ENCODE measurements around the gene PLEKHA3.
A peak's percentile ranks its signal among the peaks of the same experiment; 100 is the strongest.

PLEKHA3 gene

DNA sequence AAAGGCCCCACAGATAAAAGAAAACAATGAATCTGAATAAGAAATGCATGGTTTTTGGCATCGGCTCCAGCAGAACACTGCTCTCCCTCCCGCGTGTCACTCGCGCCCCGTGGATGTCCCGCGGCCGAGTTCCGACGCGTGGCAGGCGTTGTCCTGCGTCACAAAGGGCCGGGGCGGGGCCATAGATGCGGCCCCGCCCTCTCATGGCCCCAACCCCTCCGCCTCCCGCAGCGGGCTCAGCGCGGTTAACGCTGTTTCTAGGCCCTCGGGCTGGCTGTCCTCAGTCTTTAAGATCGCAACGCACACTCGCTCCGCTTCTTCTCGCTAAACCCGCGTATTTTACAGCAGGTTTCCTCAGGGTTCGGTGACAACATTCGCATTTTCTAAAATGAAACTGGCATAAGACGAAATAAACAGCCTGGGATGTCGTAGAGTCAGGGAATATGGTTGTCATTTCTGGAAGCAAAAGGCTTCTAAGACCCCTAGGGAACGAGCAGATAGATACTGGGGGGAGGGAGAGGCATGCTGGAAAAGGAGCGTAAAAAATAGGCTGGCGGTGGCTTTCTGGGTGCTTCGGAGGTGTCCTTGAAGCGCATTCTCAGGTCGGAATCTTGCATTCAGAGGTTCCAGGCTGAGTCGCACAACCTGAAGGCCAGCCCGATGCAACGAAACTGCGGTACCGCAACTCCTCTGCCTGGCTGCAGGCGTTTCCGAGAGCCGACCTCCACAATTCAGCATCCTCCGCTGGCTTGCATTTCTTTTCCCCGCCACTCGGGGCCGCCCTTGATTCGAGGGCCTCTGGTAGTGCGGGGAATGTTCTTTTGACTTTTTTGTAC, 1.6 kb upstream of the PLEKHA3 start, which contains the start of gene FKBP7:
Gene FKBP7 (minus strand): TSS at position 162 of the 836 bp plus-strand sequence. CDS start 101 bp downstream, at position 61.
- peak; percentile 82 for DNase-seq (ENCODE audit: low spot score)

DNA sequence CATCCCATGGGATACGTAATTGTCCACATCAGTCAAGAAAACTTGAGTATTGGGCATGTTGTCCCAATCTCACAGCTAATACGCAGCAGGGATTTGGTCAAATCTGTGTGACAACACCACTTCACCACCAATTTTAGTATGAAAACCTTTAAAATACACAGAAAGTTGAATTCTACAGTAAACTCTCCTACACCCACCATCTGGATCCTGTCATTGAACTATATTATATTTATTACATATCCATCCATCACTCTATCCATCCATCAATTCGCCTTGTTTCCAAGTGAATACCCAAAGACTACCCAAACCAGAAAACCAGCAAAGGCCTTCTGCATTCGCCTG, 1.0 kb upstream of the PLEKHA3 start:
- no peak for DNase-seq (ENCODE audit: low spot score)

DNA sequence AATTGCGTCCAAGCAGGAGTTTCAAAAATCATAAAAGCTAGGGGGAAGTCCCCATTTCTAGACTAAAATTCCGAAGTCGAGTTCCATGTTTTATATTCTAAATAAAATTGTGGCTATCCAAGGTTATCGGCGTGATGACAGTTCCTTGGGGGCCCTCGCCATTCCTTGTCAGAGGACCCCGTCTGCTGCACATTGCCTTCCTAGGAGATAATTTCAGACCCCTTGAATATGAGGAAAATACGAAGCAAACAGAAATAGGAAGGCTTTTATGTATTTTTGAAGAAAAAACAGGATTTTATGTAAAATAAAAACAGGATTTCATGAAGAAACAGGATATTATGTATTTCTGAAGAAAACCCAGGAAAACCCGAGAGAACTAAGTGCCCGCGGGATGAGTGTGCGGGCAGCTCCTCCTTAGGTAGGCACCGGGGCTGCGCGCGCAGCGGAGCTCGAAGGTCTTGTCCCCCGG, 465 bp upstream of the PLEKHA3 start:
- DNase-seq (ENCODE audit: low spot score) = no peak

DNA sequence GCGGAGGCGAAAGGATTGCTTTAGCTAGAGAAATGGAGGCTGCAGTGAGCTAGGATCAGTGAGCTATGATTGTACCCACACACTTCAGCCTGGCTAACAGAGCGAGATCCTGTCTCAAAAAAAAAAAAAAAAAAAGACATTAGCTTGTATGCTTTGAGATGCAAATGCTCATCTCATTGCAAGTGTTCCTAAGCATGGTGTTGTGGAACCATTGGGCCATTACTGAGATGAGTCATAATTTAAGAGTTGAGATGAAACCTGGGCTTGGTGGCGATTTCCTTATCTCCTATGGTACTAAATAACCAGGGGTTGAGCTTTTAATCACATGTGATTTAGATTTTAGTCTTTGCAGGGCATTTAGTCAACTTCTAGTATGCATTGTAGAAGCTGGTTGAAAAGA, 2.2 kb downstream of the PLEKHA3 start:
- DNase-seq (ENCODE audit: low spot score) = peak; percentile 48

DNA sequence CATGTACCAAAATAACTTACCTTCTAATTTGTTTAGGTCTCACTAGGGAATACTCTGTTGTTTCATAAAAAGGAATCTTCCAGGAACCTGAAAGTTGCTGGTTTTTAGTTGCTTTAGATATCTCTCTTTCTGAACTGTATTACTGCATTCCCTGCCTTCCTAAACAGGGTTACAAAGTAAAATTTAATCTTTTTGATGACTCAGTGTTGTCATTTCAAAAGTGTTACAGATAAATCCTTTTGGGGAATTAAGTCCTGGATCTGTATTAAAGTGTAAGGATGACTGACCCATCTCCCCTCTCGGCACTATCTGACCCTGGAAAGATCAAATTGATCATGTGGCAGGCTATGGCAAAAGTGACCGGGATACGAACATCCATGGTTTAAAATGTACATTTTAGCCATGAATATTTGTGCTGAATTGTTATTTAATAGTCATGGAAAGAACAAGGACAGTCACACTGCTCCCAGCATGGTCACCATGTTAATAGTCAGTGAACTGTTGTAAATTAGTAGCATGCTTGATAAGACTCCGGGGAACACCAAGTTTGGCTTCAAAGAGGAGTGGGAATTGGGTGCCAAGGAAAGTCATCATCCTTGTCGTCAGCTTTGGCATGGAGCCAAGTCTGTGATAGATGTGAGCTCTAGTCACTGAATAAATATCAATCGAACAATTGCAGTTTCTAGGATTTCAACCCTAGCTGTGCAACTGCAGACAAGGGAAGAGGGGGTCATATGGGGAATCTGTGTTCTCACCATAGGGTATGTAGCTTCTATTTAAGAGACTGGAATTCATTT, 4.2 kb downstream of the PLEKHA3 start:
- peak; percentile 68 for DNase-seq (ENCODE audit: low spot score)

DNA sequence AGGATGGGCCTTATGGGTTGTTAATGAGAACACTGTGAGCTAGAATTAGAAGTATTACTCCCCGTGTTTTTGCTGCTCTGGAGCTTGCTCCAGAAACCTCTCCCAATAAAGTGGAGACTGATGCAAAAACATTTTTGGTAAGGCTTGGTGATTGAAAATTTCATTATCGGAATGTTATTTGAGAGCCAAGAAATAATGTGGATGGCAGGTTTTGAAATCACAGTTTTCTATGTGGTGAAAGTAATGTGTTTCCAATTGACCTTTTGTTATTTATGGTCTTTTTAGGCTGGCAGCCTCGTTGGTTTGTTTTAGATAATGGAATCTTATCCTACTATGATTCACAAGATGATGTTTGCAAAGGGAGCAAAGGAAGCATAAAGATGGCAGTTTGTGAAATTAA, 5.1 kb downstream of the PLEKHA3 start:
- no peak for DNase-seq (ENCODE audit: low spot score)

DNA sequence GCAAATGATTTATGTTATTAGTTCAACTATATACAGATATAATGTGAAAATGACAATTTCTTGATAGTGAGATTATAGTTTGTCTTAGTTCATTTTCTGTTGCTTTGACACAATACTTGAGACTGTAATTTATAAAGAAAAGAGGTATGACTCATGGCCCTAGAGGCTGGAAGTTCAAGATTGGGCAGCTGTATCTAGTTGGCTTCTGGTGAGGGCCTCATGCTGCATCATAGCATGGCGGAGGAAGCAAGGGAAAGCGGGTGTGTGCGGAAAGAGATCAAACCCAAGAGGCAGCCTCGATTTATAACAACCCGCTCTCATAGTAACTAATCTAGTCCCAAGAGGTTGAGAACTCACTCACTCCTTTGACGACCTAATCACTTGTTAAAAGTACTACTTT, 11.4 kb downstream of the PLEKHA3 start:
- DNase-seq (ENCODE audit: low spot score) = no peak

DNA sequence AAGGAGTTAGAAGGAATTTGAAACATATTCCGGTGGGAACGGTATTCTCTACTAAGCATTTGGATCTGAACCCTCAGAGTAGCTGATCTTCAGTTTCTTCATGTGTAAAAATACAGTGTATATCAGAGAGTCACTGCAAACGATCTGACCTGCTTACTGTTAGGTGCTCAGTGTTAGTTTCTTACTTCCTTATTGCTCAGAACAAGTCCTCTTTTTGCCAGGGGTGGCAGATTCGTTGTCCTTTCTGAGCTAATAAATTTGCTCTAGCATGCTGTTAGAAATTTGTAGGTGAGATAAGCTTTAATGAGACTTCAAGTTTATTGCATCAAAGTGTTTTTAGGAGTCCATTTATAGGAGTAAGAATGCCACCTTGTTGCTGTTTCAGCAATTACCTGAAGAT, 15.8 kb downstream of the PLEKHA3 start:
- no peak for DNase-seq (ENCODE audit: low spot score)

DNA sequence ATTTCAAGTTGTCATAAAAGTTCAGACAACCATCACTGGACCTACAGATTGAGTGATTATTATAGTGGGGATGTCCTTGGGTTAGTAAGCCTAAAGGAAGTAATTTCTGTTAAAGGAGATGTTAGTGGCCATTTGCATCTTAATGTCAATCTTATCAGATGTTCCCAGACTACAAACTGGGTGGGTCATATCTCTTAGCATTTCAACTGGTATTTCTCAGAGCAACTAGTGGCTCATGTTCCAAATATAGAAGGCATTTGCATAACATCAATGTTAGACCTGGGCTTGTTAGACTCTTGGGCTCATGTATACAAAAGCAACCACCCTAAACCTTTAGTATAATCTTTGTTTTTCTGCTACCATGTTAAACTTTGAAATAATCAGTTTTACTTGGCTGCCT, 17.9 kb downstream of the PLEKHA3 start:
- no peak for DNase-seq (ENCODE audit: low spot score)

DNA sequence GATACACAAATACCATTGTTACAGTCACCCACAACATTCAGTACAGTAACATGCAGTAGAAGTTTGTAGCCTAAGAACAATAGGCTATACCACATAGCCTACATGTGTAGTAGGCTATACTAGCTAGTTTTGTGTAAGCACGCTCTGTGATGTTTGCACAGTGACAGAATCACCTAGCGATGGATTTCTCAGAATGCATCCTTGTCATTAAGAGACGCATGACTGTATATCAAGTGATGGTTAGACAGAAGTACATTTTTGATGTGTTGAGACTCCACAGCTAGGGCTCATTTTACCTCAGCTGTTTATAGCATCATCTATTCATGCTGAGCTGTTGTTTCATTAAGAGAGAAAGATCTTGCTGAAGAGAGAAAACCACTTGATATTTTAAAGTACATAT, 19.4 kb downstream of the PLEKHA3 start:
- no peak for DNase-seq (ENCODE audit: low spot score)

DNA sequence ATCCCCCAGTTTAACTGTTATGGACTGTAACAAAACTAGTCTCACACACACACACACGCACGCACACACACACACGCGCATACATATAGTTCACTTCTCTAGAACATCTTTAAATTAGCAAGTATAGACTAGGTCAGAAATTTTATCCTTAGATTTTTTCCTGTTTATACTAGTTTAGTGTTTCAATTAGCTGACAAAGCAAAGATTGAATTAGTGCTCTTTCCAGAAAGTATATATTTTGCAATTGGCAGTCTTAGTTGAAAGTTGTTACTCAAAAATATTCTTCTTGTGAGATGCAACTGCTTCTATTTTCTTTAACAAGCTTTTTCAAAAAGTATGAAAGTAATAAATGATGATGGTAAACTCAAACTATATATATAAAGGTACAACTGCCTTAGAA, 22.5 kb downstream of the PLEKHA3 start:
- no peak for DNase-seq (ENCODE audit: low spot score)

DNA sequence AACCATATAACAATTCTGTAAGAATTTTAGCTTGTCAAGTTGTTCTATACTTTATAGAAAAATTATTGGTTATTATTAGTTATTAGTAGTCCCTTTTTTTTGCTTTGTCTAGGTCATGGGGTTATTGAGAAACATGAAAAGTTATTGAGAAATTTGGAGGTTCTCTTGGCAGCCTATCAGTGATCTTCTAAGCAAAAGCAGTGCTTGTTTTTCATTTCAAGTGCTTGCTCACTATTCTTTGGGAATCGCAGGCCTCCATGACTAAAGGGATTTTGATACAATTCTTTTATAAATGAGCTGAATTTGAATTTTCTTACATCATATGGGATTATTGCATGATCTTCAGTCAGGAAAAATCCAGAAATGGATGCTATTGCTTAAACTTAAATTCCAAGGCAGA, 25.8 kb downstream of the PLEKHA3 start:
- DNase-seq (ENCODE audit: low spot score) = no peak

DNA sequence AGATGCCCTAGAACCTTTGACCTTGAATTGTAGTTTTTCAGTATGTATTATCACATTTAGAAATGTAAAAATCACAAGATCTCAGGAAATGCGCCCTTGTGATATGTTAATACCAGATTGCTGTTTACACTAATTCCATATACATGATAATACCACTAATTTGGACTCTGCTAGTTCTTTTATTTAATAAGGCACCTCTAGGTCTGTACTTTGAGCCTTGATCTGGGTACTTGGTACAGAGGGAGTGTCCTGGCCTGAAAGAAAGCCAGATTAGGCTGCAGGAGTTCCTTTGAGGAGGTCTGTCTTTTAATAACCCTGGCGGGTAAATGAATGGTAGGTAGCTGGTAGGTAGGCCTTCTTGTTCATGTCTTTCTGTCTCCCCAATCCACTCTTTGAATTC, 26.3 kb downstream of the PLEKHA3 start:
- no peak for DNase-seq (ENCODE audit: low spot score)

DNA sequence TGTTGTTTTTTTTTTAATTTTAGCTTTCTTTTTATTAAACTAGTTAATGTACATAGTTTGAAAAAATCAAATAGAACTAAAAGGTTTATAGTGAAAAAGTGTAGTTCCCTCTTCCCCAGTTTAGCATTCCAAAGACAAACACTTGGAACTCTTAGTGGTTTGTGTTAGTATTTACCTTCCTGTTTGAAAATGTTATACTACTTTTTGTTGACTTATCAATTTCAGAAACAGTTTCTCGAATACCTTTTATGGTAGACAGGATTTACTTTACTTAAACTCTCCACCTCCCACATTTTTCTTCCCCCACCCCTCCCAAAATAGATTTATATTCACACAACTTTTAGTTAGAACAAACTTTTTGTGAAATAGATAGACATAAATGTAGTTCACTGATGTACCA, 26.7 kb downstream of the PLEKHA3 start:
- DNase-seq (ENCODE audit: low spot score) = no peak

DNA sequence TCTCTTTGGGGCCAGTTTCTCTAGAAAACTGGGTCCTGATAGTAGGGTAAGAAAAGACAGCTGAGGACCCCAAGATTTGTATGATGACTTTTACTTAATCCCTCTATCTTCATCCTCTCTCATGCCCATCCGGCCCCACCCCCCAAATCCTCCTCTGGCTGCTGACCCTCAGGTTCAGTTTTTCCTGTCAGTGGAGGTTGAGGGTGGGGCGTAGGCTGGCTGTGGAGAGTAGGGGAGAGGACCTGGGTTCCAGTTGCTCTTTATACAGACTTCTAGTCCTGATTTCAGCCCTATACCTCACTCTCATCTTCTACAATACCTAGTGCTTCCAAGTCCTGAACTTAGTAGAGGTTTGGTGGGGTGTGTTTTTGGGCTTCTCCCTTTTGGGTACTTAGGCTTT, 28.4 kb downstream of the PLEKHA3 start:
- no peak for DNase-seq (ENCODE audit: low spot score)

DNA sequence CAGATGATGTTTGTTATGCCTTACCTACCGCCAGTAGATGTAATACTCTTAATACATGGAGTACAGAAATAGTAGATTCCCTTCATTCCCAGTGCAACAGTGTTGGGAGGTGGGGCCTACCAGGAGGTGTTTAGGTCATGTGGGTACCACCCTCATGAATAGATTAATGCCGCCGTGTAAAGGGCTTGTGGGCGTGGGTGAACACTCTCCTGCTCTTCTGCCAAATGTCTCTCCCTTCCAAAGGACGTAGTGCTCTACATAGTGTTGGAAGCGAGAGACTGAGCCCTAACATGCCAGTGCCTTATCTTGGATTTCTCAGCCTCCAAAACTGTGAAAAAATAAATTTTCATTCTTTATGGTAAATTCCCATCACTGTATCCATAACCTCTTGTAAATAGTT, 30.1 kb downstream of the PLEKHA3 start:
- DNase-seq (ENCODE audit: low spot score) = no peak

DNA sequence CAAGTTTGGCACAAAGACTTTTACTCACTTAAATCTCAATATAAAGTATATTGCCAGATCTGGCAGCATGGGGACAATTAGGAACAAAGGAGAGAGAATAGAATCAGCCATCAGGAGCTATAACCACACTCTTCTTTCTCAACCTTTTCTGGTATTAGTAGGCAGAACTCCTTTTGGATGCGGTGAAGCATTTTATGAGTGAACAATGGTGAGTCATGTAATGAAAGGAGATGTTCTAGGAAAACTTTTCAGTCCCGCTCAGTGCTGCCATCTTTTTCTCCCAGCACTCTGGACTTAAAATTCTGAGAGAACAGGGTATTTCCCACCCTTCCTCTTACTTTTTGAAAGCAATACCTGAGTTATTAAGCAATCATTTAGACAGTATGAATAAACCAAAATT, 32.2 kb downstream of the PLEKHA3 start:
- DNase-seq (ENCODE audit: low spot score) = peak; percentile 77

DNA sequence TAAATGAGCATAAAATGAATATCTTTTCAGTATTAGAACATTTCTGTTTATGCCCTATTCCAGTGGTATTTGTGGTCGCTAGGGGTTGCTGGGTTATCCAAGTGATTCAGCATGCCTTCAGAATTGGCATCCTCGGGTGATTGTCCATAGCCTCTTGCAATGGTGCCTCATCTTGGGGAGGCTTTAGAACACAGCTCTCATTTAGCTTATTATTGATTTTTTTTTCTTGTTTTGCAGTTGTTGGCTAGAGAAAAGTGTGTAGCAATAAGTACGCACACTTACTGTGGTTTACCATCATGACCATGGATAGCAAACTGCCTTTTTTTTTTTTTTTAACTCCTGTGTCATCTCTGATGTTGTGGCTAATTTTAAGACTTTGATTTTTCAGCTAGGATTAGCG, 33.6 kb downstream of the PLEKHA3 start:
- DNase-seq (ENCODE audit: low spot score) = peak; percentile 30

DNA sequence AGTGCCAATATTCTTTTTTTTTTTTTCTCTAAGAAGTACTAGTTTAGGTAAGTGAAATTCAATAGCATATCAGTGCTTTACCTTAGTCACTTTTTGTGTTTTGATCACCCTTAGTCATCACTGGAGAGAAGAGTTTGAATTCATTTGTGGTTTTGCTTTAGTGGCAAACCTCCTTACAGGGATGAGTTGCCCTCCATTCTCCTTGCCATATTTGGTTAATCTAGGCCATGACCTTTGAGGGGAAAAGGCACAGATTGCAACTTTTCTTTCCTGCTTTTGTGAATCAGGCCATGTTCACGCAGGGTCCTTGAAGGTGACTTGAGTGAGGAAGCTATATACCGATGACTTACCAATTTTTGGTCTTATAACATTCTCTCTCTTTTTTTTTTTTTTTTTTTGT, 34.4 kb downstream of the PLEKHA3 start:
- peak; percentile 87 for DNase-seq (ENCODE audit: low spot score)

DNA sequence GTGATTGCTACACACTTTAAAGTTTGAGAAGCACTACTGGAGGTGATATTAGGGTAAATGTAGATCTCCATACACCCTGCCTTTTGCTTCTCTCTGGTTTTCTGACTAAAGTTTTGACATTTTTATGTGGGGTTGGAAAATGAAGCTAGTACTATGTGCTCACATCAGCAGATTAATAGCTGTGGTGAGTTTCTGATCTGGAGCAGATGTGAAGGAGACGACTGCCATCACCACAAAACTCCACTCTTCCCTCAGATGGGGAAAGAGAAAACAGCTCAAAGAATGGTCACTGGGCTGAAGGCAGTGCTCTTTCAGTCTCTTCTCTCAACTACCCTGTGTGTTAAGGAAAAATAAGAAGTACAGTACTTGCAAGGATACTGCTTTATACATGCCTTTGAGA, 37.2 kb downstream of the PLEKHA3 start:
- DNase-seq (ENCODE audit: low spot score) = no peak

DNA sequence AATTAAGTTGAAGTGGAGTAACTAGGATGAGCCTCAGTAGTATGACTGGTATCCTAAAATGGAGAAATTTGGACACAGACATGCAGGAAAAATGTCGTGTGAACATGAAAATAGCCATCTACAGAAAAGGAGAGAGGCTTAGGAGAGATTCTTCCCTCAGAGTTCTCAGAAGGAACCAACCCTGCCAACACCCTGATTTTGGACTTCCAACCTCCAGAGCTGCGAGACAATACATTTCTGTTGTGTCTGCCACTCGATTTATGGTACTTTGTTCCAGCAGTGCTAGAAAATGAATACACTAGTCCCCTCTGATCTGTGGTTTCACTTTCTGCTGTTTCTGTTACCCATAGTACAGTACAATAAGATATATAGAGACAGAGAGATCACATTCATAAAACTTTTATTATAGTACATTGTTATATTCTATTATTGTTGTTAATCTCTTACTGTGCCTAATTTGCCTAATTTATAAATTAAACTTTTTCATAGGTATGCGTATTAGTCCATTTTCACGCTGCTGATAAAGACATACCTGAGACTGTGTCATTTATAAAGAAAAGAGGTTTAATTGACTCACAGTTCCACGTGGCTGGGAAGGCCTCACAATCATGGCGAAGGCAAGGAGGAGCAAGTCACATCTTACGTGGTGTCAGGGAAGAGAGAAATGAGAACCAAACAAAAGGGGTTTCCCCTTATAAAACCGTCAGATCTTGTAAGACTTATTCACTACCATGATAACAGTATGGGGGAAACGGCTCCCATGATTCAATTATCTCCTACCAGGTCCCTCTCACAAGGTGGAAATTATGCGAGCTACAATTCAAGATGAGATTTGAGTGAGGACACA, 41.3 kb downstream of the PLEKHA3 start:
- DNase-seq (ENCODE audit: low spot score) = no peak

DNA sequence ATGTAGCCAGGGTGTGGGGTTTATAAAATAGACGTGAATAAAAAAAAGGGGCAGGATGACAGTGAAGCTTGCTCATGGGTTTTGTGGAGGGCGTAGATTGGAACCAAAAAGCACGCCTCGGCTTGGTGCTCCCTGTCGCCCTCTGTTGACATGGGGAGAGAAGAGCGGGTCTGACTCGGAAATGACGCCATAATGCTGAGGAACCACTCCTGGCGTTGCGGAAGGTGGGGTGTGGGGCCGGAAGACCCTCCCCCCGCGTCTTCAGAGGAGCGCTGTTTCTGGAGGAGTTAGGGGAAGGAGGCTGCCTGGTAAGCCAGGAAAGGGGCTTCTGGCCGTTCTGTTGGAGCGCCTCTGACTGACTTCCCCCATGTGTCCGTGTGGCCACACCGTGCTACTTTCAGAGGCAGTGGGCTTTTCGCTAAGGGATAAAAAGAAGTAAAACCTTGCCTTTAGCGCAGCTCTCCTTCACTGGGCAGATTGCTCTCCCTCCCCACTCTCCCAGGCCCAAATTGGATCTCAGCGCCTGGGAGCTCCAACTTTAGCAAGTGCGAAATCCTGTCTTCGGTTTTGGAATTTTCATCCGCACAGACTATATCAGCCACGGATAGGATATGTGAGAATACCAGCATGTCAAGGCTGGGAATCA, 42.8 kb downstream of the PLEKHA3 start:
- peak; percentile 84 for DNase-seq (ENCODE audit: low spot score)

Data from kidney tubule cell (primary cell).